Measurements from ENCODE around the gene BDH1.

BDH1 gene

GRCh38 chr3:197513953-197514785 lies 41.6 kb downstream of the BDH1 start:
- no peak for DNase-seq
- no peak for TF ChIP-seq GATA1 (IDR thresholded peaks at IDR 0.05; ENCODE audit: low read depth, low read length)
- TF ChIP-seq POLR2A (IDR thresholded peaks at IDR 0.05; ENCODE audit: low read length), result no peak

DNA sequence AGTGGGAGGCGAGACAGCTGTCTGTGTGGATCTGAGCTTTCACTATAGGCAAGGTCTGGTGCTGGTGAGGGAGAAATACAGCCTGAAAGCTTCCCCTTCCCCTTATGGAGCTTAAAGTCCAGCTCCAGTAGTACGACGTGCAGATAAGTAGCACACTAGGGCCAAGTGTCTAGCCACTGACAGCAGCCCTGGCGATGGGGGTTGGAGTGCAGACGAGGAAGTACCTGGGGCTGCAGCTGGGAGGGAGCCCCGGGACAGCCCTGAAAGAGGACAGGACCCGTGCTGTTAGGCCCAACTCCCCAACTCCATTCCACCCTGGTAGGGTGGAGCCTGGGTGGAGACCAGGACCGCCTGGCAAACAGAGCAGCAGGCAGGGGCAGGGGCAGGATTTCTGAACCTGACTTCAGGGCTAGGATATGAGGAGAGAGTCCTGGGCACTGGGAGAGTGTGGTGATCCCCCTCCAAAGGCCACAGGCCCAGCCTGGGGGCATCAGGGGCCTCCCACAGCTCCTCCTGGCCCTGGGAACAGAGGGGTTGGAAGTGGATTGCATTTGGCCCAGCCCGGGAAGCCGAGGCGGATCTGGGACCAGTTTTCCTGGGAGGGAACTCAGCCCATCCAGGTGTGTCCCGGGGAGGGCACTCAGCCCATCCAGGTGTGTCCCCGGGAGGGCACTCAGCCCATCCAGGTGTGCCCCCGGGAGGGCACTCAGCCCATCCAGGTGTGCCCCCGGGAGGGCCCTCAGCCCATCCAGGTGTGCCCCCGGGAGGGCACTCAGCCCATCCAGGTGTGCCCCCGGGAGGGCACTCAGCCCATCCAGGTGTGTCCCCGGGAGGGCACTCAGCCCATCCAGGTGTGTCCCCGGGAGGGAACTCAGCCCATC lies 42.8 kb downstream of the BDH1 start:
- DNase-seq, result no peak
- TF ChIP-seq GATA1 (IDR thresholded peaks at IDR 0.05; ENCODE audit: low read depth, low read length) (no peak), POLR2A (IDR thresholded peaks at IDR 0.05; ENCODE audit: low read length) (no peak)

- no peak for DNase-seq
- TF ChIP-seq POLR2A (IDR thresholded peaks at IDR 0.05; ENCODE audit: low read length), result no peak
- no peak for TF ChIP-seq GATA1 (IDR thresholded peaks at IDR 0.05; ENCODE audit: low read depth, low read length)
Observed at GRCh38 chr3:197511853-197512635, 43.7 kb downstream of the BDH1 start.

GRCh38 chr3:197511130-197511529 lies 44.6 kb downstream of the BDH1 start:
- no peak for TF ChIP-seq GATA1 (IDR thresholded peaks at IDR 0.05; ENCODE audit: low read depth, low read length)
- DNase-seq, result no peak

DNA sequence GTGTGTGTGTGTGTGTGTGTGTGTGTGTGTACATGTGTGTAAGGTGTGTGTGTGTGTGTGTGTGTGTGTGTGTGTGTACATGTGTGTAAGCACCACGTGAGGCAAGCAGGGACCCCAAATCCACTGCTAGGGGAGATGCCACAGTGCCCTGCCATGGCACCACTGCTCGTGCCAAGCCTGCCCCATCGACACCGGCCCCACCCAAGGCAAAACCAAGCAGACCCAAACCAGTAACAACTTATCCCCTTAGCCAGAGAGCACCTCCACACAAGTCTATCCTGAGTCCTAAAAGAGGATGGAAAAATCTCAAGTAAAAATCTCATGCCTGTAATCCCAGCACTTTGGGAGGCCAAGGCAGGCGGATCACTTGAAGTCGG lies 45.1 kb downstream of the BDH1 start:
- DNase-seq, result no peak
- TF ChIP-seq POLR2A (IDR thresholded peaks at IDR 0.05; ENCODE audit: low read length), result no peak
- no peak for TF ChIP-seq GATA1 (IDR thresholded peaks at IDR 0.05; ENCODE audit: low read depth, low read length)

DNA sequence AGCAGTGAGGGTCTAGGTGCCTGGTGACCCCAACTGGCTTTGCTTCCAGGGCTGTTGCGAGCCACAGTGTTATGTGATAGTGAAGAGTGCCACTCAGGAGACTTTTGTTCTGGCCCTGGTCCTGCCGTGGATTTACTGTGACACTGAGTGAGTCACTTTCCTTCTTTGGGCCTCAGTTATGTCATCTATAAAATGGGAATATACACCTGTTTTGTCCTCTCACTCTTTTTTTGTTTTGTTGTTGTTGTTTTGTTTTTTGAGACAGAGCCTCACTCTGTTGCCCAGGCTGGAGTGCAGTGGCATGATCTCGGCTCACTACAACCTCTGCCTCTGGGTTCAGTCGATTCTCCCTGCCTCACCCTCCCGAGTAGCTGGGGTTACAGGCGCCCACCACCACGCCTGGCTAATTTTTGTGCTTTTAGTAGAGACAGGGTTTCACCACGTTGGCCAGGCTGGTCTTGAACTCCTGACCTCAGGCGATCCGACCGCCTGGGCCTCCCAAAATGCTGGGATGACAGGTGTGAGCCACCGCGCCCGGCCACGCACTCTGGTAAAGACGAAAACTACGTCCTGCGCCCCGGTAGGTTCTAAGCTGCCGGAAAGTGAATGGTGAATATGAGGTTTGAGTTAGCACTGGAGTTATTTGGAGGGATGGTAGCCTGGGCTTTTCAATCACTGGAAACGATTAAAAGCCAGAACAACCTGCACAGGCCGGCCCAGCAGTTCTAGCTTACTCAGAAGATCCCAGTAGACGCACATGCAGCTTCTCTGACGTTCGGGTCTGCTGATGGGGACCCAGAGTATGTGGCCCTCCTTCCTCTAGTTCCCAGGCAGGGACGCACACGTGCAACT lies 46.6 kb downstream of the BDH1 start:
- no peak for DNase-seq

GRCh38 chr3:197508461-197508860 lies 47.3 kb downstream of the BDH1 start:
- TF ChIP-seq POLR2A (IDR thresholded peaks at IDR 0.05; ENCODE audit: low read length) (no peak), GATA1 (IDR thresholded peaks at IDR 0.05; ENCODE audit: low read depth, low read length) (no peak)
- DNase-seq, result no peak

More for the DNA sequence above, 46.6 kb downstream of the BDH1 start:
- TF ChIP-seq POLR2A (IDR thresholded peaks at IDR 0.05; ENCODE audit: low read length), result no peak
- TF ChIP-seq GATA1 (IDR thresholded peaks at IDR 0.05; ENCODE audit: low read depth, low read length), result no peak

GRCh38 chr3:197508051-197508451 lies 47.7 kb downstream of the BDH1 start:
- no peak for DNase-seq
- TF ChIP-seq GATA1 (IDR thresholded peaks at IDR 0.05; ENCODE audit: low read depth, low read length), result no peak
- TF ChIP-seq POLR2A (IDR thresholded peaks at IDR 0.05; ENCODE audit: low read length), result no peak

GRCh38 chr3:197507541-197507940 lies 48.2 kb downstream of the BDH1 start:
- TF ChIP-seq GATA1 (IDR thresholded peaks at IDR 0.05; ENCODE audit: low read depth, low read length) (no peak), POLR2A (IDR thresholded peaks at IDR 0.05; ENCODE audit: low read length) (no peak)
- no peak for DNase-seq

- DNase-seq, result no peak
- TF ChIP-seq POLR2A (IDR thresholded peaks at IDR 0.05; ENCODE audit: low read length) (no peak), GATA1 (IDR thresholded peaks at IDR 0.05; ENCODE audit: low read depth, low read length) (no peak)
Observed at GRCh38 chr3:197507081-197507480, 48.7 kb downstream of the BDH1 start.

- DNase-seq, result no peak
- TF ChIP-seq GATA1 (IDR thresholded peaks at IDR 0.05; ENCODE audit: low read depth, low read length) (no peak), POLR2A (IDR thresholded peaks at IDR 0.05; ENCODE audit: low read length) (no peak)
Observed at GRCh38 chr3:197505796-197506548, 49.8 kb downstream of the BDH1 start.

DNA sequence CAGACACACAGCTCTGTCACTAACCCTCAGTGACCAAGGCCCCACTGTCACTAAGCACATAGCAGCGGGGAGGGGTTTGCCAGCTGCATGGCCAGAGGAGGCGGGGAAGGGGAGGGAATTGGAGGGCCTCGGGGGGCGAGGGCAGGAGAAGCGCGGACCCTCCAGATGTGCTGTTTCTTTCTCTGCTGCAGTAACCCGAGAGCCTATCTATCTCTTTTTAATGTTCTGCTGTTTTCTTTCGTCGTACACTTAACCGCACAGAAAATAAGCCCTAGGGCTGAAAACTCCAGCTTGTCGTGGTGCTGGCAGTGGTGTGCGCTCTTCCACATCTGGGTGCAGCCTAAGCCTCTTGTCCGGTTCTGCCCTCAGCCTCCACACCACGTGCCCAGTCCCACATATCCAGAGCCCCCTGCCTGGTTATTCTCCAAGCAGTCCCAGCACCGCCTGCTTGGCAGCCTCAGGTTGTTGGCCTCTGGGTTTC lies 51.1 kb downstream of the BDH1 start:
- TF ChIP-seq POLR2A (IDR thresholded peaks at IDR 0.05; ENCODE audit: low read length) (no peak), GATA1 (IDR thresholded peaks at IDR 0.05; ENCODE audit: low read depth, low read length) (no peak)
- DNase-seq, result no peak
